ENCODE results near the gene RGS6. TPM values are rescaled to one million over a fixed set of nuclear protein-coding genes. Genes with fewer than 3 reads are reported as not detected.

The RGS6 gene
- total RNA-seq, 1 donor from 2014 or later, result 0.34 TPM

- Mint-ChIP-seq H3K9me3 (ENCODE audit: unreplicated experiment) (peaks cover 2% of the 10 kb centered on the region), H3K4me3 (ENCODE audit: unreplicated experiment) (no peak overlapping the region), H3K36me3 (ENCODE audit: low read depth, unreplicated experiment) (no peaks in the 10 kb centered on the region), H3K4me1 (ENCODE audit: low read depth, unreplicated experiment) (no peaks in the 10 kb centered on the region), H3K27me3 (ENCODE audit: low read depth, unreplicated experiment) (no peaks in the 10 kb centered on the region), H3K27ac (ENCODE audit: unreplicated experiment) (no peak overlapping the region)
- Histone ChIP-seq H3K9me3 (ENCODE audit: insufficient read depth, low read depth, low read length) (no peaks in the 10 kb centered on the region), H3K4me2 (ENCODE audit: low read length) (no peak overlapping the region), H4K20me1 (ENCODE audit: insufficient read depth, low read length) (no peaks in the 10 kb centered on the region), H3K4me1 (ENCODE audit: insufficient read depth, low read length) (no peaks in the 10 kb centered on the region), H3K9ac (ENCODE audit: low read length) (no peak overlapping the region), H3K4me3 (ENCODE audit: insufficient read depth, low read depth, low read length) (no peak overlapping the region), H2AFZ (ENCODE audit: low read depth, low read length) (no peak overlapping the region), H3K36me3 (ENCODE audit: insufficient read depth, low read length) (no peaks in the 10 kb centered on the region), H3K79me2 (ENCODE audit: insufficient read depth, low read length) (no peaks in the 10 kb centered on the region), H3K27me3 (ENCODE audit: insufficient read depth, low read length) (no peaks in the 10 kb centered on the region), H3K27ac (ENCODE audit: low read depth, low read length) (no peak overlapping the region)
- DNase-seq (ENCODE audit: low read depth) (no peak), FAIRE-seq (no peak)
- no peak for TF ChIP-seq CTCF (IDR thresholded peaks at IDR 0.05; ENCODE audit: insufficient read depth, low read depth, low read length)
- no peak for TF ChIP-seq EZH2 (IDR thresholded peaks at IDR 0.05; ENCODE audit: insufficient read depth, low read length)
Measured at GRCh38 chr14:72014486-72014885, 82.3 kb downstream of the RGS6 start.

GRCh38 chr14:72017290-72017689 lies 85.1 kb downstream of the RGS6 start:
- Mint-ChIP-seq H3K27ac (ENCODE audit: unreplicated experiment) (no peak overlapping the region), H3K27me3 (ENCODE audit: low read depth, unreplicated experiment) (peaks cover 2% of the 10 kb centered on the region), H3K4me1 (ENCODE audit: low read depth, unreplicated experiment) (no peaks in the 10 kb centered on the region), H3K4me3 (ENCODE audit: unreplicated experiment) (no peak overlapping the region), H3K36me3 (ENCODE audit: low read depth, unreplicated experiment) (no peaks in the 10 kb centered on the region), H3K9me3 (ENCODE audit: unreplicated experiment) (peaks cover 4% of the 10 kb centered on the region)
- DNase-seq (ENCODE audit: low read depth) (no peak), FAIRE-seq (no peak)
- H3K27me3 ChIP-seq (ENCODE audit: insufficient read depth, low read length), result no peaks in the 10 kb centered on the region
- TF ChIP-seq CTCF (IDR thresholded peaks at IDR 0.05; ENCODE audit: insufficient read depth, low read depth, low read length) (no peak), EZH2 (IDR thresholded peaks at IDR 0.05; ENCODE audit: insufficient read depth, low read length) (no peak)
- H2AFZ ChIP-seq (ENCODE audit: low read depth, low read length), result no peak overlapping the region
- H3K4me2 ChIP-seq (ENCODE audit: low read length), result no peak overlapping the region
- H3K9ac ChIP-seq (ENCODE audit: low read length), result no peak overlapping the region
- no peaks in the 10 kb centered on the region for H3K36me3 ChIP-seq (ENCODE audit: insufficient read depth, low read length)
- no peaks in the 10 kb centered on the region for H3K4me1 ChIP-seq (ENCODE audit: insufficient read depth, low read length)
- H3K27ac ChIP-seq (ENCODE audit: low read depth, low read length), result no peak overlapping the region
- no peaks in the 10 kb centered on the region for H3K9me3 ChIP-seq (ENCODE audit: insufficient read depth, low read depth, low read length)
- no peaks in the 10 kb centered on the region for H4K20me1 ChIP-seq (ENCODE audit: insufficient read depth, low read length)
- no peaks in the 10 kb centered on the region for H3K79me2 ChIP-seq (ENCODE audit: insufficient read depth, low read length)
- H3K4me3 ChIP-seq (ENCODE audit: insufficient read depth, low read depth, low read length), result no peak overlapping the region

GRCh38 chr14:72023128-72024042 lies 91.2 kb downstream of the RGS6 start:
- Histone ChIP-seq H3K4me3 (ENCODE audit: insufficient read depth, low read depth, low read length) (no peak overlapping the region), H3K4me2 (ENCODE audit: low read length) (no peak overlapping the region), H3K9ac (ENCODE audit: low read length) (no peak overlapping the region), H3K79me2 (ENCODE audit: insufficient read depth, low read length) (no peaks in the 10 kb centered on the region), H3K9me3 (ENCODE audit: insufficient read depth, low read depth, low read length) (no peaks in the 10 kb centered on the region), H3K27ac (ENCODE audit: low read depth, low read length) (no peak overlapping the region), H3K27me3 (ENCODE audit: insufficient read depth, low read length) (no peaks in the 10 kb centered on the region), H3K4me1 (ENCODE audit: insufficient read depth, low read length) (no peaks in the 10 kb centered on the region), H2AFZ (ENCODE audit: low read depth, low read length) (no peak overlapping the region), H3K36me3 (ENCODE audit: insufficient read depth, low read length) (no peaks in the 10 kb centered on the region), H4K20me1 (ENCODE audit: insufficient read depth, low read length) (no peaks in the 10 kb centered on the region)
- H3K36me3 Mint-ChIP-seq (ENCODE audit: low read depth, unreplicated experiment), result no peaks in the 10 kb centered on the region
- H3K27me3 Mint-ChIP-seq (ENCODE audit: low read depth, unreplicated experiment), result peaks cover 5% of the 10 kb centered on the region
- H3K4me1 Mint-ChIP-seq (ENCODE audit: low read depth, unreplicated experiment), result peaks cover 3% of the 10 kb centered on the region
- H3K9me3 Mint-ChIP-seq (ENCODE audit: unreplicated experiment), result peaks cover 2% of the 10 kb centered on the region
- no peak overlapping the region for H3K27ac Mint-ChIP-seq (ENCODE audit: unreplicated experiment)
- TF ChIP-seq CTCF (IDR thresholded peaks at IDR 0.05; ENCODE audit: insufficient read depth, low read depth, low read length), result no peak
- TF ChIP-seq EZH2 (IDR thresholded peaks at IDR 0.05; ENCODE audit: insufficient read depth, low read length), result no peak
- DNase-seq (ENCODE audit: low read depth) (no peak), FAIRE-seq (no peak)
- no peak overlapping the region for H3K4me3 Mint-ChIP-seq (ENCODE audit: unreplicated experiment)

All from astrocyte (in vitro differentiated cells and primary cell).